Thyroid gland (tissue), 4 donors: ENCODE measurements around the gene PER2.

Experiments
- POLR2A ChIP-seq, 2 donors: fragments of 450-650 bp; IDR thresholded peaks; one replicate each; pipeline ENCODE4 v1.6.1; 2017; ENCODE audit warnings: antibody characterized with exemption in 2 of 2, mild to moderate bottlenecking in 2 of 2, moderate library complexity in 1 of 2
- TF ChIP-seq, protein P1 (sequence below), 6 experiments: fragments of 200-600 bp in 3 of 6; fragments of 450-650 bp in 3 of 6; sonication (generic) in 3 of 6; IDR thresholded peaks; one replicate each; pipeline ENCODE4 v1.5.1; 2016 to 2019; ENCODE audit warnings: antibody characterized with exemption in 6 of 6, mild to moderate bottlenecking in 2 of 6, inconsistent platforms in 1 of 6, moderate library complexity in 1 of 6

DNA sequence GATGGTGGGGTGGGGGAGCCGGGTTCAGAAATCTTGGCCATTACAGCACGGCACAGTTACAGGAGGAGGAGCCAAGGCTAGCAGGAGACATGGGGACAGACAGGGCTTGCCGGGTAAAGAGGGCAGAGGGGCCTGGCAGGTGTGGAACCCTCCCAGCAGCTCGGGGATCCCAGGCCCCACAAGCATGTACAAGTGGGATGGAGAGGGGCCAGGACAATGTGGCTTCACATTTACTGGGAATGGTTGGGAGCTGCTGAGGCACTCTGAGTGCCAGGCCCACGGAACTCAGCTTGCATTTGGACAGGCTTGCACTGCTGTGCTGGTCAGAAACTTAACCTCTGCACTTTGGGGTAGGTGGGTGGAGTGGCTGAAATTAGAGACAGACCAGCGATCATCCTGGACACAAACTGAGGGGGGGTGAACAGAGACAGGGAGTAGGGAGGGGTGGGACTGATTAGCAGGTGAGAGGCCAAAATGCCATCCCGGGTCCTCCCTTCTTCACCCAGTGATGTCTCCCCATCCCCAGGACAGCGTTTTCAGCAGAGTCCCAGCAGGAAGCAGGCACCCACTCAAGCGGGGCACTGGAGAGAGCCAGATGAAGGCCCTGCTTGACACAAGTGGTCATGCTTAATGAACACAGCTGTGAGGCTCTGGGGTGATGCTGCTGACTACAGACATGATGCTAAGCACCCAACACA, 9.6 kb downstream of the PER2 start:
- TF ChIP-seq, protein P1, sequence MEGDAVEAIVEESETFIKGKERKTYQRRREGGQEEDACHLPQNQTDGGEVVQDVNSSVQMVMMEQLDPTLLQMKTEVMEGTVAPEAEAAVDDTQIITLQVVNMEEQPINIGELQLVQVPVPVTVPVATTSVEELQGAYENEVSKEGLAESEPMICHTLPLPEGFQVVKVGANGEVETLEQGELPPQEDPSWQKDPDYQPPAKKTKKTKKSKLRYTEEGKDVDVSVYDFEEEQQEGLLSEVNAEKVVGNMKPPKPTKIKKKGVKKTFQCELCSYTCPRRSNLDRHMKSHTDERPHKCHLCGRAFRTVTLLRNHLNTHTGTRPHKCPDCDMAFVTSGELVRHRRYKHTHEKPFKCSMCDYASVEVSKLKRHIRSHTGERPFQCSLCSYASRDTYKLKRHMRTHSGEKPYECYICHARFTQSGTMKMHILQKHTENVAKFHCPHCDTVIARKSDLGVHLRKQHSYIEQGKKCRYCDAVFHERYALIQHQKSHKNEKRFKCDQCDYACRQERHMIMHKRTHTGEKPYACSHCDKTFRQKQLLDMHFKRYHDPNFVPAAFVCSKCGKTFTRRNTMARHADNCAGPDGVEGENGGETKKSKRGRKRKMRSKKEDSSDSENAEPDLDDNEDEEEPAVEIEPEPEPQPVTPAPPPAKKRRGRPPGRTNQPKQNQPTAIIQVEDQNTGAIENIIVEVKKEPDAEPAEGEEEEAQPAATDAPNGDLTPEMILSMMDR (IDR thresholded peaks at IDR 0.05) = no peak
- TF ChIP-seq POLR2A (IDR thresholded peaks at IDR 0.05) = no peak
